ENCODE measurements around the gene CDH26.

DNA sequence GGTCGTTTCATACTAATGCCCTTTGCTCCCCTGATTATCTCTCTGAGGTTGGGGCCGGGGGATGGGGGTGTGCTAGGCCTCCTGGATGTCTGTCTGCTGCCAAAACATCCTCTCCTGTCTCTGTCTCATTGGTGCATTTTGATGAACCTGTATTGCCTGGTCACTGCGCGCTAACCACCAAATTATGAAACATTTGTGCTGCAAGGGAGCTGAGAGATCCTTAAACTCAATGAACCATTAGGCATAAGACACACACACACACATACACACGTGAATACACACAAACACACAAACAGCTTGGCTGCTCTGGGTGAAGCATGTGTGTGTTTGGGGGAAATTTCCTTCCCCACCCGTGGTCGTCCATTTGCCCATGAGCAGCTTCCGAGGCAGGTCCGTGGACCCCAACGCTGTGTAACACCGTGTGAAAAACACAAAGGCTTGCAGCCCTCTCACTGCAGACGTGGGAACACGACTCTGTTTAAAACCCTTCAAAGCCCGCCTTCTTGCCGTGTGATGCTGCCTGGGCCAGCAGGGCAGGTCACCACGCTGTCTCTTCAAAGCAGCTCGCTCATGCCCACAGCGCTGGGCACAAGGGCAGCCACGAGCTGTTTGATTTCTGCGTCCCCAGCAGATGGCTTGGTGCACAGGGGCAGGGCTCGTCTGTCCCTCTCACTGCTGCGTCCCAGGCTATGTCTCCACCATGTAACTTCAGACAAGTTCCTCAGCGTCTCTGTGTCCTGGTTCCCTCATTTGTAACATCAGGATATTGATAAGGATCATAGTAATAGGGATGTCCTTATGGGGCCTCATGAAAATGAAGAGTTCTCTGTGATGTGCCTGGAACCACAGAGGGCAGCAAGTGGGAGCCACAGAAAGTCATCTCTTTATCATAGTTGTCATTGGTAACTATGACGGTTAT lies 96.8 kb downstream of the CDH26 start:
- no peak for TF ChIP-seq POLR2A (IDR thresholded peaks at IDR 0.05)
- TF ChIP-seq, protein P1, sequence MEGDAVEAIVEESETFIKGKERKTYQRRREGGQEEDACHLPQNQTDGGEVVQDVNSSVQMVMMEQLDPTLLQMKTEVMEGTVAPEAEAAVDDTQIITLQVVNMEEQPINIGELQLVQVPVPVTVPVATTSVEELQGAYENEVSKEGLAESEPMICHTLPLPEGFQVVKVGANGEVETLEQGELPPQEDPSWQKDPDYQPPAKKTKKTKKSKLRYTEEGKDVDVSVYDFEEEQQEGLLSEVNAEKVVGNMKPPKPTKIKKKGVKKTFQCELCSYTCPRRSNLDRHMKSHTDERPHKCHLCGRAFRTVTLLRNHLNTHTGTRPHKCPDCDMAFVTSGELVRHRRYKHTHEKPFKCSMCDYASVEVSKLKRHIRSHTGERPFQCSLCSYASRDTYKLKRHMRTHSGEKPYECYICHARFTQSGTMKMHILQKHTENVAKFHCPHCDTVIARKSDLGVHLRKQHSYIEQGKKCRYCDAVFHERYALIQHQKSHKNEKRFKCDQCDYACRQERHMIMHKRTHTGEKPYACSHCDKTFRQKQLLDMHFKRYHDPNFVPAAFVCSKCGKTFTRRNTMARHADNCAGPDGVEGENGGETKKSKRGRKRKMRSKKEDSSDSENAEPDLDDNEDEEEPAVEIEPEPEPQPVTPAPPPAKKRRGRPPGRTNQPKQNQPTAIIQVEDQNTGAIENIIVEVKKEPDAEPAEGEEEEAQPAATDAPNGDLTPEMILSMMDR (IDR thresholded peaks at IDR 0.05) = no peak

Measured in body of pancreas (tissue), 4 donors.